Suprapubic skin (tissue), 4 donors: ENCODE measurements around the gene POLD1.

Source experiments
- CTCF ChIP-seq, 2 donors: fragments of 200-600 bp in 1 of 2; fragments of 450-650 bp in 1 of 2; sonication (generic) in 1 of 2; IDR thresholded peaks; one replicate each; pipeline ENCODE4 v1.5.1; 2016 to 2019; ENCODE audit warnings: antibody characterized with exemption in 2 of 2, mild to moderate bottlenecking in 1 of 2, moderate library complexity in 1 of 2
- EP300 ChIP-seq: sonication (generic); formaldehyde crosslinking; IDR thresholded peaks from one replicate; pipeline ENCODE4 v1.6.1; 2017; ENCODE audit warnings: antibody characterized with exemption
- POLR2A ChIP-seq, 2 donors: fragments of 450-650 bp; IDR thresholded peaks; one replicate each; pipeline ENCODE4 v1.6.1; 2017; ENCODE audit warnings: antibody characterized with exemption in 2 of 2, mild to moderate bottlenecking in 2 of 2, moderate library complexity in 2 of 2
- POLR2AphosphoS5 ChIP-seq, 3 donors: sonication (generic); formaldehyde crosslinking; IDR thresholded peaks; one replicate each; pipeline ENCODE4 v1.6.1; 2017; ENCODE audit warnings: antibody characterized with exemption in 3 of 3

GRCh38 chr19:50380751-50381151 is 3.4 kb upstream of the POLD1 start:
- TF ChIP-seq POLR2A (IDR thresholded peaks at IDR 0.05) (no peak), CTCF (IDR thresholded peaks at IDR 0.05) (no peak), POLR2AphosphoS5 (IDR thresholded peaks at IDR 0.05) (no peak), EP300 (no peak)
